HG03103 (cell line): Measurements from ENCODE around the gene TOX2.

ENCODE experiments used
- ATAC-seq: cut with Tn5 transposase; IDR thresholded peaks from one replicate; pipeline ENCODE4 v1.9.1; 2021; ENCODE audit warnings: low read depth; ENCODE audit not compliant: unreplicated experiment

The TOX2 gene

GRCh38 chr20:43955062-43955749 lies 40.6 kb downstream of the TOX2 start:
- peak; percentile 45 for ATAC-seq

DNA sequence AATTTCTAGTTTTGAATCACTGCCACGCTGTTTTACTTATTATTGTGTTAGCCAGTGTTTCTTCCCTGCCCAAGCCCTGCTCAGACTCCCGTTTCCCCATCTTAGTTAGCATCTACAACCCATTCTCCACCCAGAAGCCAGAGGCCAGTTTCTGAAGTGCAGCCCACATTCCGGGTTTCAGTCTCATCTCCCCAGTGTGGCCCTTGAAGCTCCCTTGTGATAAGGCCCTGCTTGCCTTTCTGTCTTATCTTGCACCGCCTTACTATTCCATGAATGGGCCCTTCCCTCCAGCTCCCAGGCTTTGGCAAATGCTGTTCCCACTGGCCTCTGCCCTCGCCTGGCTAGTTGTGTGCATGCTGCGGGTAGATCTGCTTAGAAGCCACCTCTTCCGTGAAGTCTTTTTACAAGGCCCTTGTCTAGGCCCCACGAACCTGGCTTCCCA lies 41.1 kb downstream of the TOX2 start:
- ATAC-seq = no peak

- ATAC-seq = no peak
Measured at GRCh38 chr20:43957392-43957791, 42.7 kb downstream of the TOX2 start.

GRCh38 chr20:43958626-43959025 lies 44.0 kb downstream of the TOX2 start:
- no peak for ATAC-seq

- ATAC-seq = no peak
Measured at GRCh38 chr20:43959079-43959919, 44.6 kb downstream of the TOX2 start.

DNA sequence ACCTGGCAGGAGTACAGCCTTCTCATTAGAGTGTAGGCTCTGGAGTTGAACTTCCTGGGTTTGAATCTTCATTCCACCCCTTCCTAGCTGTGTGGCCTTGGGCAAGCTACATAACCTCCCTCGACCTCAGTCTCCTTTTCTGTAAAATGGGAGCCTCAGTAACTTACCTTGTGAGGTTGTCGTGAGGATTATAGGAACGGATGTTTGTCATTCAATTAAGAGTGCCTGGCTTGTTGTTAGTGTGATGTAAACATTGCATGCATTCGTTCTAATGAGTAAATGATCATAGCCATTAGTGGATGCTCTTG lies 45.2 kb downstream of the TOX2 start:
- ATAC-seq = no peak

DNA sequence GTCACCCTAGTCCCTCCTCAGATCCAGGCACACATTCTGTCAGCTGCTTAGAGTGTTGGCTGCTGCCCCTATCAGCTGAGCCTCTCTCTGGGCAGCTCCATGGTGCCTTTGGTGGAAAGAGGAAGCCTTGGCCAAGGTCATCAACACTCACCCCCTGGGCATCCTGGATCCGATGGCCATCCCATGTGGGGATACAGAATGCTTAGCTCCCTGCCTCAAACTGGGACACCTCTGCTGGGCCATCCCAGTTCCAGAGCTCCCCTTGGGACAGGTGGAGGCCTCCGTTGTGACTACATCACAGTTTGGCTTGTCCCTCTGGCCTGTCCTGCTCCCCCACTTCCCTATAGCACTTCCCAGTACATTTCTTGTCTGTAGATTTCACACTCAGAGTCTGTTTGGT lies 45.6 kb downstream of the TOX2 start:
- ATAC-seq = no peak

DNA sequence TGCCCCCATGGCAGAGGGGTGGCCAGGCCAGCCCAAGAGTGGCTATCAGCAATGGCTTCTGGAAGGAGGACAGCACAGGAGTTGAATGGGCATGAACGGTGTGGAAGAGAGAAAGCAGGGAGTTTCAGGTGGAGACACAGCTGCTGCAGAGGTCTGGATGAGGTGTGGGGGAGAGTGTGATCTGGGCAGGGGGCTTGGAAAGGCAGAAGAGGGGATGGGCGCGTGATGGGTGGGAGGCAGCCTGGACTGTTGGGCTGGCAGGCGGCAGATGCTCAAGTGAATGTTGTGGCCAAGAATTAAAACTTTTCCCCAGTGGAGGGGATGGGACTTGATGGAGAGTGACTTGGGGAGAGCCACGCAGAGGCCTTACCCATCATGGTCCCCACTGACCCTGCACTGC lies 46.5 kb downstream of the TOX2 start:
- no peak for ATAC-seq

DNA sequence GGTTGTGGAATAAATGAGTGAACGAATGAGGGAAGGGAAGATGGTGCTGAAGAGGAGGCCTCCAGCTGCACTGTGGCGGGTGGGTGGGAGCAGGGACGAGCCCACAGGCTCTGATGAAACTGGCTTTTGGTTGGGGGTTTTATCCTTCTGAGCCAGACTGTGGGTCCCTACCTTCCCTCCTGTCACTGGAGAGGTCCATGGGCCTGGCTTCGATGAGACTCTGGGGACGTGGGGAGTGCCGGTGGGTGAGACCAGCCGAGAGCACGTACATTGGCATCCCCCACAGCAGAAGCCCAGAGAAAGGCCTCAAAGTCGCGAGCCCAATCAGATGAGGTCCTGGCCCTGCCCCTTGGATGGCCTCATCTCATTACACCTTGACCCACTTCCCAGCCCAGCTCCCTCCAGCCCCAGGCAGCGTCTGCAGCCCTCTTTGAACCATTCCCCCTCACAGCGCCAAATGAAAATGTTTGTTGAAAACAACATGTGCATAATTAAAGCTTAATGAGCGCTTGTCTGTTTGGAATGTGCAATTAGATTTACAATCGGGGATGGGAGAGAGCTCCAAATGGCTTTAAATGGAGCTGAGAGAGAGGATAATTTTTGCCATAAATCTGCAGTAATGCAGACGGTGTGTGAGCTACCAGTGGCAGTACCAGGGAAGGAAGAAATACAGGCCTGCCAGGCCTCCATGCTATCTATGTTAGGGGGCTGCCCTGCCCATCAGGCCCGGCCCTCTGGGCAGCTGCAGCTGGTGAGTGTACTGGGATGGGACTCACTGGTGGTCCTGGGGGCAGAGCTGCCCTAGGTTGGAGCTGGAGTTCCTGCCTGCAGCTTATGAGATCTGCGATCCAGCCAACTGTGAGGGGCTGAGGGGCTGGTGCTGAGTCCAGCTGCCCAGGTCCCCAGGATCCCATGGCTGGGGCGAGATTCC lies 47.2 kb downstream of the TOX2 start:
- no peak for ATAC-seq

GRCh38 chr20:43962530-43962929 lies 47.9 kb downstream of the TOX2 start:
- ATAC-seq = no peak

DNA sequence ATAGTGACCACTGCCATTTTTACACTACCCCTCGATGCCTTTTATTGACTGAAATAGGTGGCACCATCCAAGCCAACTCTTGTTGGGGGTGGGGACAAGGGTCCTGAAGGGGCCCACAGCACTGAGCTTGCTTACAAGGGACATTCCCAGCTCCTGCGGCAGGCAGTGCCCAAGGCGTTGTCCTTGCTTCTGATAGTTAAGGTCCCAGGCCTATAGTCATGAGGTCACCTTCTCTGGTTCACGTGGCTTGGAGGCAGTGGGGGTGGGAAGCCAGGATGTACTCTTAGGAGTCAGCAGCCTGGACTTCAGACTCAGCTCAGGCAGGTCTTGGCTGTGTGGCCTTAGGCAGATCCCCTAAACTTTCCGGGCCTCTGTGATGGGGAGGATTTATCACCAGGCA lies 48.6 kb downstream of the TOX2 start:
- no peak for ATAC-seq

DNA sequence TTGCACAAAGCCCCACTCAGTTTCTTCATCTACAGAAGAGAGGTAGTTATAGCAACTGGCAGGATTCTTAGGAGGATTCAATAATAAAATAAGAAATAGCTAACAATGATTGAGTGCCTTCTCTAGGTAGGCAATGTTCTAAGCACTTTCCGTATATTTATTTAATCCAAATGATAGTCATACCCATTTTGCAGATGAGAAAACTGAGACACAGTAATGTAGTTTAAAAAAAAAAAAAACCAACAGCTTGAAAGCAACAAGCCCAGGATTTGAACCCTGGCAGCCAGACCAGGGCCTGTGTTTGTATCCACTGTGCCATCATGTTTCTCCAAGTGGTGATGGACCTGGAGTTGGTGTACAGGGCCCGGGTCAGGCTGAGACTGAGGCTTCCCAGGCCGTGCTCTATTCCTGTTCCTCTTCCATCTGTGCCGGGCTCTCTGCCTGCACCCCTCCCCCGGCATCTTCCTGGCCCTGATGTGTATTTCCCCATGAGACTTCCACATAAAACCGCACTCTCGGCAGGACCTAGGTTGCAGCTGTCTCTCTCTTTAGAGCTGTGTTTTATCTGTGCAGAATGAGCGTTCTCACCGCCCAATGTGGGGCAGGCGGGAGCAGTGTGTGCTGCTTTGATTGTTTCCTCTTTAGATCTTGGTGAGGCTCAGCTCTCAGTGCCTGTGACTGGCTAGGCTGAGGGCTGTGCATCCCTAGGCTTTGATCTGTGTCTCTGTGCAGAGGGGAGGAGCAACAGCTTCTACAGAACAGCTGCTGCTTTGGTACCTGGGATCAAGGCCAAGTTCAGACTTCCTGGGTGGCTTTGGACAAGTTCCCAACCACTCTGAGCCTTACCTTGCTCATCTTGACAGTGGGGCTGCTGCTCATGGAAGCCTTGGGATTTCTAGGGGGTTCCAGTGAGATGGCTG lies 49.5 kb downstream of the TOX2 start:
- ATAC-seq = peak; percentile 59

GRCh38 chr20:43968341-43969000 lies 53.8 kb downstream of the TOX2 start:
- ATAC-seq = no peak

- no peak for ATAC-seq
Measured at GRCh38 chr20:43969028-43969447, 54.4 kb downstream of the TOX2 start.

DNA sequence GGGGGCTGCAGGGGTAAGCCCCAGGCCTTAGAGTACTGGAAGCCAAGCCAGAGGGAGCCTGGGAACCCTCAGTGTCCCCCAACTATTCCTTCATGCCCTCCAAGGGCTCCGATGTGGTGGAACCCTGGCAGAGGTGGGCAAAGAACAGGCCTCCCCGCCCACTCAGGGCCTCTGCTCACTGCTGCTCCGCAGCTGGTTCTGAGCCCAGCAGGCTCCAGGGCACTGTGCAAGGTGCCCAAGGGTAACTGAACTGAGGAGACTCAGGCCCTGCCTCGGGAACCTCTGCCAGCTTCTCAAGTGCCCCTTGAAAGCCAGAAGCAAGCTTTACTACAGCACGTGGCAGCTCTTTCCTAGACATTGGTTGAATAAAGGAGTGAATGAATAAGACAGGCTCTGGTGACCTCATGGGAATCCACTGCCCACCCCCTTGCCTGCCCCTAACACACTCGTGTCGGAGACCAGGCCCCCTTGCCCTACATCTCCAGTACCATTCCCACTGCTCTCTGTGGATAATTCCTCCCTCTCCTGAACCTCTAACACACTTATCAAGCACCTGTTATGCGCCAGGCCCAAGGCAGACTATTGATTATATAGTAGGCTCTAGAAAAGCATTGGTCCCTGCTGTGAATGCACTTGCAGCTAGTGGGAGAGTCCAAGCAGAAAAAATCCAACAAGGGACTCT lies 55.0 kb downstream of the TOX2 start:
- ATAC-seq = no peak

DNA sequence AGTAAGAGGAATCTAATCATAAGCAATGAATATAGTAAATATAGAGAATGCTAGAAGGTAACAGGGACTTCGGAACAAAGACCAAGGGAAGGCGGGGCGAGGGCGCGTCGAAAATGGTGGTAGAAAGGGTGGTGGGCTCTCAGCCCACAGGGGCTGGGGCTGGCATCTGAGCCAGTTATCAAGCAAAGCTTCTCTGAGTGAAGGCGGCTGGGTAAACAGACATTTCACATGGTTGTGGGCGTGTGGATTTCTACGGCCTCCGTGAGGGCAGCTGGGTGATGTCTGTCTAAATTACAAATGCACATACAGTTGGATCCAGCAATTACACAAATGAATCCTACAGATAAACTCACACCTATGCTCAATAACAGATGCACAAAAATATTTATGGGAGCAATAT lies 56.6 kb downstream of the TOX2 start:
- ATAC-seq = no peak

GRCh38 chr20:43972051-43972450 lies 57.4 kb downstream of the TOX2 start:
- ATAC-seq = no peak

DNA sequence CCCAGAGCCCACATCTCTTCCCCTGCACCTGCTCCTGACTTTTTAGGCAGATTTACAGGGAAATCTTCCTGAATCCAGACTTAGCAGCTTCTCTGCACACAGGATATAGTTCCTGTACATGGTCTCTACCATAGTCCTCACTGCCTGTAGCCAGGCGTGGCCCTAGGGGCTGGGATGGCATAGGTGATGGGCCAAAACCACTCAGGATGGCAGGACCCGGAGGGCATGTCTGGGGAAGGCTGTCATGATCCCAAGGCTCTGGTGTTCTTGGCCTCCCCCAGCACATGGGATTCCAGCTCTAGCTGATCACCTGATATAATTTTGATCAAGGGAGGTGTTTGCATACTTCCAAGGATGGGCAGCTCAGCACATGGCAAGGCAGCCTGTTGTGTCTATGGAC lies 58.0 kb downstream of the TOX2 start:
- ATAC-seq = no peak

DNA sequence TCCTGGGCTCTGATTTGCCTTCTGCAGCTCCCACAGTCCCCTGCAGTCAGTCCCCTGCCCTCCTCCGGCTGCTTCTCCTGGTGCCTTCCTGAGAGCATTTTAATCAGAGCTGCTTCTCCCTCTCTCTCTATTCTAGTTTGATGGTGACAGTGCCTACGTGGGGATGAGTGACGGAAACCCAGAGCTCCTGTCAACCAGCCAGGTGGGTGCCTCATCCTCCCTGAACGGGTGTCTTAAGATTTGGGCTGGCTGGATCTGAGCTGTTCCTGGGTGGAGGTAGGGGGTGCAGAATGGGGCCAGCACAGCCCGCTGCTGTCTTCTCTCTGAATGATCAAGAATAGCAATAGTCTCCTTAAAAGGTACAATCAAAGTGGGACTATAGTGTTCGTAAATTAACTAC lies 58.6 kb downstream of the TOX2 start:
- no peak for ATAC-seq
